Inflammatory macrophage (primary cell): ENCODE measurements around the gene CABP2.

Experiments
- DNase-seq, 2 donors: peaks; one replicate each; pipeline ENCODE4 v3.0.0-alpha.2; 2020 to 2022

The CABP2 gene

DNA sequence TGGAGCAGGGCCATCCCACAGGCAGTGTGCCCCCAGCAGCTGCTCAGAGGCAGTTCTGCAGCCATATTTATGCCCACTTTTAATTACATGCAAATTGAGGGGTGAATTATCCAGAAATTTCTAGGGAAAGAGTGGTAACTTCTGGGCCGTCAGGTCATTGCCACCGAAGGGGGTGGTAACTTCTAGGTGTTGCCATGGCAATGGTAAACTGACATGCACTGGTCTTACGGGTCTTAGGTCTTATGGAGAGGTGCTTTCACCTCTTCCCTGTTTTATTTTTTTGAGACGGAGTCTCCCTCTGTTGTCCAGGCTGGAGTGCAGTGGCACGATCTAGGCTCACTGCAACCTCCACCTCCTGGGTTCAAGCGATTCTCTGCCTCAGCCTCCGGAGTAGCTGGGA lies 50.4 kb downstream of the CABP2 start:
- no peak for DNase-seq

DNA sequence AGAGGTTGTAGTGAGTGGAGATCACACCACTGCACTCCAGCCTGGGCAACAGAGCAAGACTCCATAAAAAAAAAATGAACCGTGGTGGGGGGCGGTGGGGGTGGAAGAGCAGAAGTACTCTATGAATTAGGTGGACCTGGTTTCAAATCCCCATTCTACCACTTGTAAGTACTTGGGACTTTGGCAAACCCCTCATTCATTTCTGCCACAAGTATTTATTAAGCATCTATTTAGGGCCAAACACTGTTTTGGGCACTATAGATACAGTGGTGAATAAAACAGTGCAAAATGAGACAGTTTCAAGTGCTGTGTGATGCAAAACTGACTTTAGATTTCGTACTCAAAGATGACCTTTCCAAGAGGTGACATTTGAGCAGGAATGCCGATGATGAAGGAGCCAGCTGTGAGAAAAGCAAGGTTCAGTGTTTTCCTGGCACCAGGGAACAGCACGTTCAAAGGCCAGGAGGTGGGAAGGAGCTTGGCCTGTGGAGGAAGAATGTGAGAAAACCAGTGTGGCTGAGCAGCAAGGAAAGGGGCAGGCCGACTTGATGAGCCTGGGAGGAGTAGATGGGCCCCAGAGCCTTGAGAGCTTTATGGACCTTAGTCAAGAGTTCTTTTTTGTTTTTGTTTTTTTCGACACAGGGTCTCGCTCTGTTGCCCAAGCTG lies 52.8 kb downstream of the CABP2 start:
- no peak for DNase-seq

DNA sequence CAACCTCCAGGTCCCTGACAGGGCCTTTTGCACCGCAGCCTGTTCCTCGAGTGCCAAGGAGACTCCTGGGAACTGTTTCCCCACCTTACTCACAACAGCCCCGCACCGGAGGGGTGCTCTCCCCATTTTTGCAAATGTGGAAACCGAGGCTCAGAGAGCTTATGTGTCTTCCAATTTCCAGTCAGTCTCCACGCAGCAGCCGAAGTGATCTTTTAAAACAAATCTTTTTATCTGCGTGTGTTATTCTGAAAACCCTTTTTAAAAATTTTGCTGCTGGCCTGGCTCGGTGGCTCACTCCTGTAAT lies 53.8 kb downstream of the CABP2 start:
- DNase-seq: peak in 1 of 2 donors; percentile 3
